ENCODE data around the gene CFAP45. TPM values are rescaled to one million over a fixed set of nuclear protein-coding genes. Genes with fewer than 3 reads are reported as not detected.

The CFAP45 gene
- total and polyA plus RNA-seq, 2 of the 8 experiments (the other 6 are each of a cell fraction or from before 2014, with no cell fraction given) = 0.05 TPM; not detected in 1

GRCh38 chr1:159928491-159929050 is 28.6 kb upstream of the CFAP45 start:
- Histone ChIP-seq H2AK5ac (ENCODE audit: low read depth, low read length) (no peak overlapping the region), H2BK20ac (ENCODE audit: low read length) (no peak overlapping the region), H4K8ac (ENCODE audit: extremely low read depth, insufficient read depth, low read length) (no peak overlapping the region), H3K27me3 (replicated peaks in 1 of 4; ENCODE audit: control insufficient read depth in 3 of 4, extremely low read depth in 1 of 4, insufficient read depth in 3 of 4, low read length in 3 of 4) (peaks cover 0 to 17% (median 8%) of the 10 kb centered on the region in 4 experiments; a peak in 5 of 7 replicates), H2BK12ac (ENCODE audit: low read depth, low read length) (no peak overlapping the region), H3K18ac (ENCODE audit: extremely low read depth, low read length) (no peak overlapping the region), H3K9me3 (ENCODE audit: insufficient read depth in 2 of 2, low read depth in 1 of 2, low read length in 1 of 2) (no peaks in the 10 kb centered on the region), H3K23me2 (ENCODE audit: low read depth, low read length) (peaks cover 17% of the 10 kb centered on the region; the same call in 1 of the 2 replicates), H3K79me2 (ENCODE audit: control insufficient read depth in 1 of 2, insufficient read depth in 2 of 2, low read length in 2 of 2) (0 out of 4 replicates have a peak, but pooled peaks cover 0 to 2% of the 10 kb centered on the region in 2 experiments), H3K14ac (ENCODE audit: insufficient read length) (no peak overlapping the region), H3K23ac (ENCODE audit: insufficient read length) (no peak overlapping the region), H3K9ac (replicated peaks in 1 of 4; ENCODE audit: extremely low read depth in 1 of 4, low read depth in 3 of 4, low read length in 3 of 4) (no peak overlapping the region), H3K4me2 (ENCODE audit: insufficient read depth in 1 of 2, low read depth in 2 of 2, low read length in 2 of 2) (no peak overlapping the region), H3K36me3 (ENCODE audit: control insufficient read depth in 2 of 4, insufficient read depth in 4 of 4, low read length in 3 of 4) (peaks cover 0 to 23% (median 10%) of the 10 kb centered on the region in 4 experiments; a peak in 4 of 8 replicates), H2BK120ac (replicated peaks; ENCODE audit: low read depth, low read length) (no peak overlapping the region), H4K5ac (ENCODE audit: insufficient read length, low read depth, low read length) (no peak overlapping the region), H2AFZ (ENCODE audit: low read length) (no peak overlapping the region), H3K4me3 (ENCODE audit: extremely low read depth in 1 of 4, insufficient read depth in 2 of 4, low read depth in 3 of 4, low read length in 4 of 4) (no peak overlapping the region), H4K91ac (replicated peaks; ENCODE audit: insufficient read length, low read length) (no peak overlapping the region), H3K4ac (replicated peaks; ENCODE audit: insufficient read length, low read depth, low read length) (no peak overlapping the region), H2BK5ac (ENCODE audit: low read depth, low read length) (no peak overlapping the region), H3K27ac (ENCODE audit: low read depth, low read length) (no peak overlapping the region), H3K4me1 (replicated peaks in 1 of 4; ENCODE audit: control insufficient read depth in 3 of 4, insufficient read depth in 4 of 4, low read length in 3 of 4) (peaks cover 3 to 12% (median 8%) of the 10 kb centered on the region in 4 experiments), H3K79me1 (ENCODE audit: low read depth, low read length) (no peaks in the 10 kb centered on the region), H3K56ac (replicated peaks; ENCODE audit: insufficient read length, low read depth, low read length) (no peak overlapping the region), H2BK15ac (ENCODE audit: low read length) (no peak overlapping the region), H4K20me1 (replicated peaks in 1 of 2; ENCODE audit: control insufficient read depth in 1 of 2, insufficient read depth in 2 of 2, low read length in 2 of 2) (peaks cover 0 to 3% of the 10 kb centered on the region in 2 experiments)
- DNase-seq (ENCODE audit: low read depth in 1 of 2, low spot score in 2 of 2) (no peak), FAIRE-seq (no peak)
- ChIA-PET POLR2A (ENCODE audit: partially characterized antibody) (interaction anchor here (1.0 kb wide), 1 partner anchor 11 kb away, joined by 3 read pairs; no protein-coding TSS in a partner anchor), CTCF (ENCODE audit: partially characterized antibody) (interaction anchor here (0.7 to 35.5 kb wide), 6 partner anchors 8 to 130 kb away, joined by 3 to 696 read pairs (median 28); no protein-coding TSS in a partner anchor)
- WGBS, 2 experiments (ENCODE audit: extremely low coverage in 1 of 2, insufficient coverage in 1 of 2, insufficient read length in 1 of 2, insufficient replicate concordance in 2 of 2, low coverage in 1 of 2, low lambda C conversion rate in 2 of 2, missing lambda C conversion rate in 1 of 2) = 95% methylated on average over 12 of the region's 18 CpGs; no CpG with 5 or more reads in 1 of the 2 experiments
- TF ChIP-seq ZNF274 (IDR thresholded peaks at IDR 0.05; ENCODE audit: borderline replicate concordance, extremely low read depth, low read length) = no peak
- no peak for TF ChIP-seq SIRT6 (IDR thresholded peaks at IDR 0.05; ENCODE audit: low read length)
- TF ChIP-seq CEBPB (IDR thresholded peaks at IDR 0.05; ENCODE audit: low read depth, low read length) = no peak
- TF ChIP-seq TAF7 (optimal IDR thresholded peaks at IDR 0.05; ENCODE audit: borderline replicate concordance, low read depth, low read length) = no peak
- no peak for TF ChIP-seq JUN (IDR thresholded peaks at IDR 0.05; ENCODE audit: low read depth, low read length)
- no peak for TF ChIP-seq ASH2L (IDR thresholded peaks at IDR 0.05; ENCODE audit: low read length)
- no peak for TF ChIP-seq GABPA (IDR thresholded peaks at IDR 0.05; ENCODE audit: borderline replicate concordance, insufficient read depth, low read length)
- no peak for TF ChIP-seq TEAD4 (IDR thresholded peaks at IDR 0.05; ENCODE audit: low read depth, low read length)
- TF ChIP-seq HDAC2 (IDR thresholded peaks at IDR 0.05; ENCODE audit: borderline replicate concordance in 1 of 2, low read depth in 2 of 2, low read length in 2 of 2) = no peak
- no peak for TF ChIP-seq TBP (IDR thresholded peaks at IDR 0.05; ENCODE audit: low read depth, low read length)
- TF ChIP-seq USF2 (IDR thresholded peaks at IDR 0.05; ENCODE audit: low read length) = no peak
- TF ChIP-seq CHD1 (IDR thresholded peaks at IDR 0.05; ENCODE audit: low read depth, low read length) = no peak
- no peak for TF ChIP-seq BACH1 (IDR thresholded peaks at IDR 0.05; ENCODE audit: low read length)

Data from H1 (cell line).